Measurements from ENCODE around the gene NACA2.
"Not testable (repeated sequence)": the region's sequence is repeated elsewhere in the genome, so short reads cannot be mapped to it uniquely, and the experiment has no call there.

The NACA2 gene

GRCh38 chr17:61552560-61552959 is 38.5 kb downstream of the NACA2 start:
- not testable (repeated sequence) for DNase-seq (ENCODE audit: low read depth in 1 of 2, low spot score in 1 of 2)

DNA sequence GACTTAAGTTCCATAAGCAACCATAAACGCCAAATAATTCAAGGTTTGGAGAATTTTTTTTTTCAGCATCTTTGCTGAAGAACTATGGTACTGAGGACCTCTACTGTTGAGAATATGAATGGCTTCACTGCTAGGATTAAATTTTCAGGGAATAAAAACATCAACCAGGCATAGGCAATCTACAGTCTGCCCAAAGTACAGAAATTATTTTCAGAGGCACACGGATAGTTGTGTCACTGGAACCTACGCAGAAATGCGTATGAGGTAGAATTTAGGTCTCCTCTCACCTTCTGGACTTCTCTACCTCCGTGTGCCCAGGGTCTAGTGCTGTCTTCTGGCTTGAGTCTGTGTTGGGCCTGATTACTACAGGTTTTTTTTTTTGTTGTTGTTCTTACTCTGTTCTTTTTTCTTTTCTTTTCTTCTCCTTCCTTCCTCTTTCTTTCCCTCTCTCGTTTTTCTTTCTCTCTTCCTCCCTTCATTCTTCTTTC is 39.7 kb downstream of the NACA2 start:
- DNase-seq (ENCODE audit: low read depth in 1 of 2, low spot score in 1 of 2): no peak

DNA sequence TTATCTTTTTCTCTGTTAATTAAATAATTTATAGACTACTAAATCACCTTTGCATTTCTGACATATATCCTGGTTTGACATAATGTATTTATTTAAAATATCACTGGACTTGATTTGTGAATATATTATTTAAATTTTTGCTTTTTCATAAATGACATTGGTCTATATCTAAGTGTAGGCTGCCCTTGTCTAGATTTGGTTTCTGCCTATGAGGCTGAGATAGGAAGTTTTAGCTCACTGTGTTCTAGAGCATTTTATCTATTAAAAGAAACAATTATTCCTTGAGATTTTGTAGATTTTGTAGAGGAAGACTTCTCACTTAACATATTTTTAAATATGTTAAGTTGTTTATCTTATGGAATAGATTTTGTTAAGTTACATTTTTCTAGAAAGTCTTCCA is 43.9 kb downstream of the NACA2 start:
- DNase-seq (ENCODE audit: low read depth in 1 of 2, low spot score in 1 of 2): no peak

DNA sequence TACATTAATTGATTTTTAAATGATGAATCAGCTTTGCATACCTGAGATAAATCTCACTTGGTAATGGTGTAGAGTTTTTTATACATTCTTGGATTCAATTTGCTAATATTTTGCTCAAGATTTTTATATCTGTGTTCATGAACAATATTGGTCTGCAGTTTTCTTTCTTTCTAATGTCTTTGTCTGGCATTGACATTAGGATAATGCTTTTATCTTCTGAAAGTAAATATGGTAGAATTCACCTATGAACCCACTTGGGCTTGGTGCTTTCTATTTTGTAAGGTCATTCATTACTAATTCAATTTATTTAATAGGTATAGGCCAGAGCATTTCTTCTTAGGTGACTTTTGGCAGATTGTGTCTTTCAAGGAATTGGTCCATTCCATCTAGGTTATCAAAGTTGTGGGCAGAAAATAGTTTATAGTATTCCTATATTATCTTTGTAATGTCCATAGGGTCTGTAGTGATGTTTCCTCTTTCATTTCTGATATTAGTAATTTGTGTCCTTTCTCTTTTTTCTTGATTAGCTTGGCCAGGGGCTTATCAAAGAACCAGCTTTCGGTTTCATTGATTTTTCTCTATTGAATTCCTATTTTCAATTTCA is 45.6 kb downstream of the NACA2 start:
- no peak for DNase-seq (ENCODE audit: low read depth in 1 of 2, low spot score in 1 of 2)

GRCh38 chr17:61543786-61544415 is 47.1 kb downstream of the NACA2 start:
- DNase-seq (ENCODE audit: low read depth in 1 of 2, low spot score in 1 of 2): no peak

DNA sequence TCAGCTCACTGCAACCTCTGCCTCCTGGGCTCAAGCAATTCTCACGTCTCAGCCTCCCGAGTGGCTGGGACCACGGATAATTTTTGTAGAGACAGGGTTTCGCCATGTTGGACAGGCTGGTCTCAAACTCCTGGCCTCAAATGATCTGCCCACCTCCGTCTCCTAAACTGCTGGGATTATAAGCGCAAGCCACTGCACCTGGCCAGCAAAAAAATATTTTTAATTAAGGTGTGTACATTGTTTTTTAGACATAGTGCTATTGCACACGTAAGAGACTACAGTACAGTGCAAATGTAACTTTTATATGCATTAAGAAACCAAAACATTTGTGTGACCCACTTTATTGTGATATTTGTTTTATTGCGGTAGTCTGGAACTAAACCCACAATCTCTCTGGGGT is 49.0 kb downstream of the NACA2 start:
- DNase-seq (ENCODE audit: low read depth in 1 of 2, low spot score in 1 of 2): no peak

- DNase-seq (ENCODE audit: low read depth in 1 of 2, low spot score in 1 of 2): no peak
These were observed 50.1 kb downstream of the NACA2 start for GRCh38 chr17:61540874-61541273.

Data from stimulated activated CD4-positive, alpha-beta T cell treated with anti-CD3 and anti-CD28 coated beads, Interleukin-15, amount 100 ng/mL, for 1 hour (primary cell).